Activated CD4-positive, CD25-positive, alpha-beta regulatory T cell treated with anti-CD3 and anti-CD28 coated beads, Interleukin-2, amount 50 U/mL, for 24 hours (primary cell): ENCODE measurements around the gene HARS1.
"Not testable (repeated sequence)": the region's sequence is repeated elsewhere in the genome, so short reads cannot be mapped to it uniquely, and the experiment has no call there.

ENCODE experiments used
- ATAC-seq, 2 donors: fragments of 150-1000 bp; cut with Tn5 transposase; one replicate each; pipeline ENCODE4 v1.10.0; 2021; ENCODE audit warnings: mild to moderate bottlenecking in 1 of 2, moderate library complexity in 1 of 2

HARS1 gene

GRCh38 chr5:140674629-140675028, 16.5 kb downstream of the HARS1 start:
- no peak for ATAC-seq

GRCh38 chr5:140674211-140674610, 17.0 kb downstream of the HARS1 start:
- ATAC-seq, result no peak

- no peak for ATAC-seq
Measured at GRCh38 chr5:140673187-140673976, 17.8 kb downstream of the HARS1 start, which contains the start of gene DND1. Gene DND1, minus strand, starts transcription at chr5:140673576. Its CDS starts 34 bp downstream, at chr5:140673542.

- ATAC-seq, result peak in 1 of 2 donors; percentile 45
Measured at GRCh38 chr5:140672455-140673186, 18.5 kb downstream of the HARS1 start.

- ATAC-seq, result no peak
Measured at GRCh38 chr5:140671472-140672125, 19.6 kb downstream of the HARS1 start.

GRCh38 chr5:140671035-140671434, 20.1 kb downstream of the HARS1 start:
- not testable (repeated sequence) for ATAC-seq

GRCh38 chr5:140664359-140665119, 26.6 kb downstream of the HARS1 start, which contains the start of gene WDR55:
Gene WDR55, plus strand, starts transcription at chr5:140664904. Its CDS starts 9 bp downstream, at chr5:140664913.
- peak; percentile 98 for ATAC-seq

GRCh38 chr5:140664030-140664358, 27.2 kb downstream of the HARS1 start:
- ATAC-seq, result no peak

- ATAC-seq, result not testable (repeated sequence)
Measured at GRCh38 chr5:140660371-140660770, 30.8 kb downstream of the HARS1 start.

- ATAC-seq, result no peak
Measured at GRCh38 chr5:140658870-140659269, 32.3 kb downstream of the HARS1 start.

- no peak for ATAC-seq
Measured at GRCh38 chr5:140647042-140647419, 44.1 kb downstream of the HARS1 start.

GRCh38 chr5:140642718-140643117, 48.5 kb downstream of the HARS1 start:
- no peak for ATAC-seq

- no peak for ATAC-seq
Measured at GRCh38 chr5:140641716-140642115, 49.5 kb downstream of the HARS1 start.

GRCh38 chr5:140639148-140639981, 51.8 kb downstream of the HARS1 start, which contains the start of gene TMCO6:
Gene TMCO6, plus strand, starts transcription at chr5:140639451. Its CDS starts 77 bp downstream, at chr5:140639528.
- peak; percentile 92 to 93 for ATAC-seq

GRCh38 chr5:140638898-140639147, 52.3 kb downstream of the HARS1 start:
- ATAC-seq, result not testable (repeated sequence)

- no peak for ATAC-seq
Measured at GRCh38 chr5:140637371-140638100, 53.6 kb downstream of the HARS1 start.

GRCh38 chr5:140635291-140636257, 55.6 kb downstream of the HARS1 start:
- ATAC-seq, result no peak

GRCh38 chr5:140634103-140634502, 57.1 kb downstream of the HARS1 start:
- ATAC-seq, result no peak

- no peak for ATAC-seq
Measured at GRCh38 chr5:140633501-140633900, 57.7 kb downstream of the HARS1 start.

- peak in 1 of 2 donors; percentile 7 for ATAC-seq
Measured at GRCh38 chr5:140633021-140633471, 58.1 kb downstream of the HARS1 start, which contains the start of gene CD14. Gene CD14, minus strand, starts transcription at chr5:140633175. Its CDS starts 104 bp downstream, at chr5:140633071.
